ENCODE results near the gene MRPL14.

DNA sequence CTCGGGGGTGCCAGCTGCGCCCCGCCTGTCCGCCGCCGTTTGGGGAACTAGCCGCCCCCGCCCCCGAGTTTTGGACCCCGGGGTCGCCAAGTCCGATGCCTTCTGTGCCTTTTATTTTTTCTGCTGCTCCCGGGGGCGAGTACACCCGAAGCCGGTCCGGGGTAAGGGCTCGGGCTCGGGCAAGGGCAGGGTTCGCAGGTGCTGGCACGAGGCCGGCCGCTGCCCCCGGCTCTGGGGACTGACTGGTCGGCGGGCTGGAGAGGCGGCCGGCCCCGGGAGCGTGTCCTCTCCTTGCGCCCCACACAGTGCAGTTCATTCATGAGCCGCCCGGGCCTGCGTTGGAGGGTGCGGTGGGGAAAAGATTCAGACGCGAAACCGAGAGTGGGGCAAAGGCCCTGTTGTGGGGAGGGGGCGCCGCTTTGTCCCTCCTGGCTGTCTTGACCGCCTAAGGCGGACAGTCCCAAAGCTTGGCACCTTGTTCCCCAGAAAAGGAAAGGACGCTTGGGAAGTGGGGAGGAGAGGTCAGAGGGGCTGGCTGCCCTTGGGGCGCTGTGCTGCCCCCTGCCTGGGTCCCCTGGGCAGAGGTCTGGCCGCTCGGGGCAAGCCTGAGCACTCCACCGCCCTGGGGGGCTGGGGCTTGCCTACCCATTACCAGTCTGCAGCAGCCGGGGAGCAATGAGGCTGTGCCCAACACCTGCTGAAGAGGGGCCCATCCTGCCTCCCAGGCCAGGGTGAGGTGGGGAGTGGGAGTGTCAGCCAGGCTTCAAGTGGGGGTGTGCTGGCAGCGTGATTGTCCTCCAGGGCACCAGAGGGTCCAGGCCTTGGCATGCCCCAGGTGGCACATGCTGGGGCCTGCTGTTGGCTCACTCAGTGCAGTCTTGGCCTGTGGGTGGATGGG lies 1.0 kb upstream of the MRPL14 start:
- TF ChIP-seq POLR2A (IDR thresholded peaks at IDR 0.05; ENCODE audit: borderline replicate concordance, extremely low read depth, insufficient read depth, insufficient read length) (no peak), CBX3 (IDR thresholded peaks at IDR 0.05; ENCODE audit: low read depth) (no peak), ZNF274 (IDR thresholded peaks at IDR 0.05; ENCODE audit: low read depth, low read length) (no peak), EZH2 (IDR thresholded peaks at IDR 0.05) (no peak), ZFX (IDR thresholded peaks at IDR 0.05) (no peak), RAD21 (IDR thresholded peaks at IDR 0.05; ENCODE audit: low read depth) (no peak), CTCF (IDR thresholded peaks at IDR 0.05 in 2 of 3, conservative IDR thresholded peaks at IDR 0.05 in 1 of 3; ENCODE audit: borderline replicate concordance in 1 of 3, insufficient read depth in 1 of 3, low read depth in 2 of 3, low read length in 2 of 3) (peak in 2 of 3 experiments; percentile 0 to 5; a peak in 1 of 6 replicates), POLR2AphosphoS5 (IDR thresholded peaks at IDR 0.05; ENCODE audit: low read depth, low read length) (no peak)

Measured in HCT116 (cell line).